HUES48 (cell line): Measurements from ENCODE around the gene CLK3.

ENCODE experiments used
- H3K27ac ChIP-seq: one replicate; pipeline ENCODE4 v1.7.0; 2013; ENCODE audit warnings: low read depth, low read length, inconsistent platforms
- H3K27me3 ChIP-seq: 2 replicates; pipeline ENCODE4 v1.6.1; 2013; ENCODE audit warnings: mild to moderate bottlenecking, low read length; ENCODE audit not compliant: control insufficient read depth, insufficient read depth
- H3K36me3 ChIP-seq: 2 replicates; pipeline ENCODE4 v1.6.1; 2013; ENCODE audit warnings: low read length; ENCODE audit not compliant: control insufficient read depth, insufficient read depth
- H3K4me1 ChIP-seq: 2 replicates; pipeline ENCODE4 v1.6.1; 2013; ENCODE audit warnings: mild to moderate bottlenecking, low read length; ENCODE audit not compliant: control insufficient read depth, insufficient read depth
- H3K4me3 ChIP-seq: 2 replicates; pipeline ENCODE4 v1.5.1; 2013; ENCODE audit warnings: mild to moderate bottlenecking, low read depth, low read length
- H3K9ac ChIP-seq: 2 replicates; pipeline ENCODE4 v1.6.1; 2013; ENCODE audit warnings: mild to moderate bottlenecking, low read depth, low read length, moderate library complexity
- H3K9me3 ChIP-seq: 2 replicates; pipeline ENCODE4 v1.6.1; 2013; ENCODE audit warnings: low read length; ENCODE audit not compliant: control insufficient read depth, insufficient read depth

CLK3 gene

GRCh38 chr15:74664028-74664616 is 48.5 kb downstream of the CLK3 start:
- H3K4me3 ChIP-seq, result no peak overlapping the region
- no peaks in the 10 kb centered on the region for H3K27me3 ChIP-seq
- no peak overlapping the region for H3K9ac ChIP-seq
- H3K9me3 ChIP-seq, result no peaks in the 10 kb centered on the region
- peaks cover 4% of the 10 kb centered on the region; the same call in 1 of the 2 replicates for H3K4me1 ChIP-seq
- no peak overlapping the region for H3K27ac ChIP-seq
- H3K36me3 ChIP-seq, result peaks cover 10% of the 10 kb centered on the region; the same call in 1 of the 2 replicates

GRCh38 chr15:74664670-74665069 is 49.0 kb downstream of the CLK3 start:
- Histone ChIP-seq H3K36me3 (peaks cover 10% of the 10 kb centered on the region; the same call in 1 of the 2 replicates), H3K9ac (no peak overlapping the region), H3K9me3 (no peaks in the 10 kb centered on the region), H3K27ac (no peak overlapping the region), H3K27me3 (no peaks in the 10 kb centered on the region), H3K4me1 (peaks cover 4% of the 10 kb centered on the region; the same call in 1 of the 2 replicates), H3K4me3 (no peak overlapping the region)

- no peak overlapping the region for H3K9ac ChIP-seq
- no peak overlapping the region for H3K27ac ChIP-seq
- H3K9me3 ChIP-seq, result no peaks in the 10 kb centered on the region
- H3K4me1 ChIP-seq, result peaks cover 4% of the 10 kb centered on the region; the same call in 1 of the 2 replicates
- H3K4me3 ChIP-seq, result no peak overlapping the region
- peaks cover 32% of the 10 kb centered on the region for H3K36me3 ChIP-seq
- H3K27me3 ChIP-seq, result no peaks in the 10 kb centered on the region
These were observed 52.3 kb downstream of the CLK3 start for GRCh38 chr15:74667975-74668374.

- H3K4me3 ChIP-seq, result no peak overlapping the region
- H3K36me3 ChIP-seq, result peaks cover 42% of the 10 kb centered on the region
- no peaks in the 10 kb centered on the region for H3K9me3 ChIP-seq
- H3K9ac ChIP-seq, result no peak overlapping the region
- H3K27ac ChIP-seq, result no peak overlapping the region
- no peaks in the 10 kb centered on the region for H3K4me1 ChIP-seq
- no peaks in the 10 kb centered on the region for H3K27me3 ChIP-seq
These were observed 54.0 kb downstream of the CLK3 start for GRCh38 chr15:74669627-74670026.

GRCh38 chr15:74674161-74674560 is 58.5 kb downstream of the CLK3 start:
- H3K27ac ChIP-seq, result no peak overlapping the region
- no peaks in the 10 kb centered on the region for H3K27me3 ChIP-seq
- H3K9ac ChIP-seq, result no peak overlapping the region
- peaks cover 36% of the 10 kb centered on the region for H3K36me3 ChIP-seq
- H3K4me1 ChIP-seq, result no peaks in the 10 kb centered on the region
- no peaks in the 10 kb centered on the region for H3K9me3 ChIP-seq
- H3K4me3 ChIP-seq, result no peak overlapping the region

- Histone ChIP-seq H3K27me3 (no peaks in the 10 kb centered on the region), H3K9me3 (no peaks in the 10 kb centered on the region), H3K9ac (no peak overlapping the region), H3K36me3 (peaks cover 23% of the 10 kb centered on the region), H3K27ac (no peak overlapping the region), H3K4me1 (no peaks in the 10 kb centered on the region), H3K4me3 (no peak overlapping the region)
These were observed 61.2 kb downstream of the CLK3 start for GRCh38 chr15:74676801-74677200.
